Trophoblast cell (in vitro differentiated cells and primary cell): Measurements from ENCODE around the gene JPH4.
A peak's percentile ranks its signal among the peaks of the same experiment; 100 is the strongest.

Experiments
- DNase-seq, 2 donors: peaks; one replicate each; pipeline ENCODE4 v3.0.0-alpha.2; 2016
- H2AFZ ChIP-seq: 2 replicates; pipeline ENCODE4 v1.6.1; 2013; ENCODE audit warnings: low read length, moderate library complexity, mild to moderate bottlenecking; ENCODE audit not compliant: insufficient read depth, poor library complexity
- H2AK5ac ChIP-seq: 2 replicates; pipeline ENCODE4 v1.6.1; 2013; ENCODE audit warnings: mild to moderate bottlenecking, low read length
- H2BK120ac ChIP-seq: 2 replicates; pipeline ENCODE4 v1.6.1; 2013; ENCODE audit warnings: low read length, mild to moderate bottlenecking, moderate library complexity; ENCODE audit not compliant: insufficient read depth, poor library complexity
- H2BK12ac ChIP-seq: 2 replicates; pipeline ENCODE4 v1.6.1; 2013; ENCODE audit warnings: mild to moderate bottlenecking, low read length, moderate library complexity
- H2BK5ac ChIP-seq: 2 replicates; pipeline ENCODE4 v1.6.1; 2013; ENCODE audit warnings: low read length, low read depth, moderate library complexity, mild to moderate bottlenecking; ENCODE audit not compliant: poor library complexity
- H3K14ac ChIP-seq: 2 replicates; pipeline ENCODE4 v1.6.1; 2013; ENCODE audit warnings: mild to moderate bottlenecking, low read length
- H3K18ac ChIP-seq: 2 replicates; pipeline ENCODE4 v1.6.1; 2013; ENCODE audit warnings: mild to moderate bottlenecking, low read length
- H3K23ac ChIP-seq: 2 replicates; pipeline ENCODE4 v1.6.1; 2013; ENCODE audit warnings: low read length
- H3K27ac ChIP-seq: 2 replicates; pipeline ENCODE4 v1.5.1; 2013; ENCODE audit warnings: low read depth, mild to moderate bottlenecking, inconsistent platforms, low read length, moderate library complexity
- H3K27me3 ChIP-seq: 2 replicates; pipeline ENCODE4 v1.6.1; 2013; ENCODE audit warnings: inconsistent platforms, mild to moderate bottlenecking, low read length, moderate library complexity; ENCODE audit not compliant: insufficient read depth
- H3K36me3 ChIP-seq, 2 experiments: 1 replicate in 1 of 2; 2 replicates in 1 of 2; pipeline ENCODE4 v1.6.1; 2013; ENCODE audit warnings: low read length in 2 of 2, mild to moderate bottlenecking in 2 of 2, moderate library complexity in 1 of 2; ENCODE audit not compliant: insufficient read depth in 2 of 2, control insufficient read depth in 1 of 2
- H3K4ac ChIP-seq: 2 replicates; pipeline ENCODE4 v1.6.1; 2013; ENCODE audit warnings: low read depth, mild to moderate bottlenecking, low read length, moderate library complexity
- H3K4me1 ChIP-seq, 2 experiments: 1 replicate in 1 of 2; 2 replicates in 1 of 2; pipeline ENCODE4 v1.6.1; 2013; ENCODE audit warnings: low read length in 2 of 2, mild to moderate bottlenecking in 2 of 2, moderate library complexity in 1 of 2; ENCODE audit not compliant: insufficient read depth in 2 of 2, control insufficient read depth in 1 of 2
- H3K4me2 ChIP-seq: 2 replicates; pipeline ENCODE4 v1.6.1; 2013; ENCODE audit warnings: inconsistent platforms, mild to moderate bottlenecking, low read length, moderate library complexity
- H3K4me3 ChIP-seq: 2 replicates; pipeline ENCODE4 v1.5.1; 2013; ENCODE audit warnings: mild to moderate bottlenecking, low read depth, low read length, inconsistent platforms
- H3K79me1 ChIP-seq: one replicate; pipeline ENCODE4 v1.6.1; 2013; ENCODE audit warnings: low read length
- H3K79me2 ChIP-seq: 2 replicates; pipeline ENCODE4 v1.6.1; 2013; ENCODE audit warnings: low read length, mild to moderate bottlenecking; ENCODE audit not compliant: control insufficient read depth, insufficient read depth, poor library complexity
- H3K9ac ChIP-seq: 2 replicates; pipeline ENCODE4 v1.6.1; 2013; ENCODE audit warnings: mild to moderate bottlenecking, low read length
- H3K9me3 ChIP-seq: 2 replicates; pipeline ENCODE4 v1.6.1; 2013; ENCODE audit warnings: low read depth, mild to moderate bottlenecking, control low read depth, inconsistent platforms, low read length; ENCODE audit not compliant: insufficient read depth
- H4K12ac ChIP-seq: 2 replicates; pipeline ENCODE4 v1.6.1; 2013; ENCODE audit warnings: low read depth, mild to moderate bottlenecking, low read length, moderate library complexity
- H4K8ac ChIP-seq: 2 replicates; pipeline ENCODE4 v1.6.1; 2013; ENCODE audit warnings: low read depth, mild to moderate bottlenecking, low read length, moderate library complexity
- H4K91ac ChIP-seq: one replicate; pipeline ENCODE4 v1.6.1; 2013; ENCODE audit warnings: low read depth, mild to moderate bottlenecking, low read length, moderate library complexity
- WGBS: extraction: QIAGEN DNeasy Blood & Tissue Kit; methylation state at CpG from one replicate; pipeline ENCODE4 v1.1.7; 2013; ENCODE audit warnings: missing lambda C conversion rate; ENCODE audit not compliant: insufficient read length, insufficient coverage; ENCODE audit errors: extremely low coverage; 5-methylcytosine and 5-hydroxymethylcytosine counted together

Gene JPH4

GRCh38 chr14:23579311-23579630, 681 bp upstream of the JPH4 start:
- H2BK5ac ChIP-seq, result no peak overlapping the region
- no peak overlapping the region for H2AFZ ChIP-seq
- no peak overlapping the region for H3K14ac ChIP-seq
- no peak overlapping the region for H3K23ac ChIP-seq
- H3K9me3 ChIP-seq, result peaks cover 18% of the 10 kb centered on the region
- no peak overlapping the region for H3K4me3 ChIP-seq
- H3K27me3 ChIP-seq, result peaks cover 49% of the 10 kb centered on the region
- H3K18ac ChIP-seq, result no peak overlapping the region
- H3K36me3 ChIP-seq, result no peaks in the 10 kb centered on the region
- no CpG with 5 or more reads among the region's 3 CpGs for WGBS
- H3K79me1 ChIP-seq, result no peaks in the 10 kb centered on the region
- H2BK120ac ChIP-seq, result no peak overlapping the region
- no peak overlapping the region for H4K8ac ChIP-seq
- H3K4me2 ChIP-seq, result no peak overlapping the region
- no peak overlapping the region for H3K9ac ChIP-seq
- no peak overlapping the region for H2BK12ac ChIP-seq
- H4K12ac ChIP-seq, result no peak overlapping the region
- H3K4me1 ChIP-seq, result peaks cover 4 to 5% of the 10 kb centered on the region in 2 experiments
- no peaks in the 10 kb centered on the region for H3K79me2 ChIP-seq
- H3K4ac ChIP-seq, result no peak overlapping the region
- H2AK5ac ChIP-seq, result no peak overlapping the region
- no peak overlapping the region for H4K91ac ChIP-seq
- no peak for DNase-seq
- no peak overlapping the region for H3K27ac ChIP-seq

GRCh38 chr14:23577710-23578392, 739 bp downstream of the JPH4 start:
- H3K9ac ChIP-seq, result no peak overlapping the region
- no CpG with 5 or more reads among the region's 24 CpGs for WGBS
- no peak overlapping the region for H3K18ac ChIP-seq
- no peak overlapping the region for H3K27ac ChIP-seq
- no peak overlapping the region for H4K8ac ChIP-seq
- H2BK12ac ChIP-seq, result no peak overlapping the region
- peaks cover 49% of the 10 kb centered on the region for H3K27me3 ChIP-seq
- no peaks in the 10 kb centered on the region for H3K79me1 ChIP-seq
- no peaks in the 10 kb centered on the region for H3K79me2 ChIP-seq
- H2BK5ac ChIP-seq, result no peak overlapping the region
- H2AK5ac ChIP-seq, result no peak overlapping the region
- H3K4ac ChIP-seq, result no peak overlapping the region
- peaks cover 4 to 5% of the 10 kb centered on the region in 2 experiments for H3K4me1 ChIP-seq
- no peak overlapping the region for H2BK120ac ChIP-seq
- no peaks in the 10 kb centered on the region for H3K36me3 ChIP-seq
- no peak overlapping the region for H3K14ac ChIP-seq
- no peak for DNase-seq
- H4K91ac ChIP-seq, result no peak overlapping the region
- H4K12ac ChIP-seq, result no peak overlapping the region
- no peak overlapping the region for H3K23ac ChIP-seq
- H2AFZ ChIP-seq, result no peak overlapping the region
- H3K4me3 ChIP-seq, result no peak overlapping the region
- peaks cover 18% of the 10 kb centered on the region for H3K9me3 ChIP-seq
- H3K4me2 ChIP-seq, result no peak overlapping the region

GRCh38 chr14:23577004-23577681, 1.4 kb downstream of the JPH4 start:
- Histone ChIP-seq H3K27ac (no peak overlapping the region), H3K79me2 (no peaks in the 10 kb centered on the region)

DNA sequence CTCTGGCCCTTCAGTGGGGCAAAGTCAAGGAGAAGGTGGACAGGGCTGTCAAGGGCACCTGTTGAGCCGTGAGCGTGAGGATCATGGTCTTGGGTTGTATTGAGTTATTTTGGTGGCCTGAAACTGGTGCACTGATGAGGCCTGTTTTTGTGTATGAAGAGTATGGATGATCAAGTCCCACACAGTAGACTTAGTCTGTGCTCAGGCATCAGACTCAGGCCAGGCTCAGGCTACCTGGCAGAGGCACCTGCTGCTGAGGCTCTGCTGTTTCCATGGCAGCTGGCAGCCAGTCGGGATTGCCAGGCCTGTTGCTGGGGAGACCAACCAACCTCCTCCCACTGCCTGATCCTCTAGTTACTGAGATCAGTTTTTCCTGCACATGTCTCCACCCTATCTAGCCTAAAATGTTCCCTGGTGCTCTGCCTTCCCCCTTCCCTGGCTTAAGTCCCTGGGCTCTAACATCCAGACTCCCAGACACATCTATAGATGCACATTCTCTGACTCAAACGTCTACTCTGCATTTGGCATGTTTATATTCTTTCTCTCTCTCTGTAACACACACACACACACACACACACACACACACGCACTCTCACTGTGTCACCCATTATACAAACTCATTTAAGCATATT, 5.1 kb downstream of the JPH4 start:
- no peak overlapping the region for H2BK5ac ChIP-seq
- no peak overlapping the region for H3K4me3 ChIP-seq

More at GRCh38 chr14:23577004-23577681, 1.4 kb downstream of the JPH4 start:
- H2AK5ac ChIP-seq, result no peak overlapping the region
- H3K9me3 ChIP-seq, result peaks cover 18% of the 10 kb centered on the region
- H4K91ac ChIP-seq, result no peak overlapping the region
- H2AFZ ChIP-seq, result no peak overlapping the region
- H3K23ac ChIP-seq, result no peak overlapping the region
- H2BK120ac ChIP-seq, result no peak overlapping the region
- no CpG with 5 or more reads among the region's 67 CpGs for WGBS
- no peak overlapping the region for H3K9ac ChIP-seq
- no peaks in the 10 kb centered on the region for H3K36me3 ChIP-seq
- H2BK12ac ChIP-seq, result no peak overlapping the region
- no peaks in the 10 kb centered on the region for H3K79me1 ChIP-seq
- H3K4me3 ChIP-seq, result no peak overlapping the region
- no peak overlapping the region for H3K18ac ChIP-seq
- no peak overlapping the region for H4K12ac ChIP-seq
- no peak overlapping the region for H4K8ac ChIP-seq
- H3K4me2 ChIP-seq, result peak overlapping the region; percentile 20
- no peak overlapping the region for H3K4ac ChIP-seq
- peaks cover 4 to 5% of the 10 kb centered on the region in 2 experiments for H3K4me1 ChIP-seq
- no peak overlapping the region for H3K14ac ChIP-seq
- peaks cover 47% of the 10 kb centered on the region for H3K27me3 ChIP-seq
- no peak overlapping the region for H2BK5ac ChIP-seq
- no peak for DNase-seq

More for the DNA sequence above, 5.1 kb downstream of the JPH4 start:
- no peaks in the 10 kb centered on the region for H3K79me1 ChIP-seq
- H3K27ac ChIP-seq, result no peak overlapping the region
- no peak overlapping the region for H3K4ac ChIP-seq
- H3K4me1 ChIP-seq, result peaks cover 5 to 11% of the 10 kb centered on the region in 2 experiments
- WGBS, result no CpG with 5 or more reads among the region's 5 CpGs
- no peak overlapping the region for H2AK5ac ChIP-seq
- H3K27me3 ChIP-seq, result peaks cover 35% of the 10 kb centered on the region
- no peaks in the 10 kb centered on the region for H3K79me2 ChIP-seq
- H4K8ac ChIP-seq, result no peak overlapping the region
- no peak overlapping the region for H3K9ac ChIP-seq
- H4K91ac ChIP-seq, result no peak overlapping the region
- H3K14ac ChIP-seq, result no peak overlapping the region
- H4K12ac ChIP-seq, result no peak overlapping the region
- no peak for DNase-seq
- H3K18ac ChIP-seq, result no peak overlapping the region
- peaks cover 15% of the 10 kb centered on the region for H3K9me3 ChIP-seq
- no peak overlapping the region for H2BK12ac ChIP-seq
- H2AFZ ChIP-seq, result no peak overlapping the region
- H3K23ac ChIP-seq, result no peak overlapping the region
- no peak overlapping the region for H2BK120ac ChIP-seq
- H3K4me2 ChIP-seq, result no peak overlapping the region
- no peaks in the 10 kb centered on the region for H3K36me3 ChIP-seq
